Lung (tissue), 12 donors: ENCODE results near the gene ITGA1. TPM values are rescaled to one million over a fixed set of nuclear protein-coding genes. Genes with fewer than 3 reads are reported as not detected.

Source experiments
- ATAC-seq: fragments of 200-7000 bp; cut with Tn5 transposase; one replicate; pipeline ENCODE4 v1.9.1; 2020; ENCODE audit warnings: moderate number of reproducible peaks; ENCODE audit not compliant: insufficient read depth, low FRiP score
- DNase-seq, 3 donors: peaks; one replicate each; pipeline ENCODE4 v3.0.0-alpha.2; 2013 to 2017
- H3K27ac ChIP-seq, 2 donors: one replicate each; pipeline ENCODE4 v1.5.1; 2013; ENCODE audit warnings: mild to moderate bottlenecking in 2 of 2, moderate library complexity in 2 of 2, control low read depth in 1 of 2, inconsistent platforms in 1 of 2, low read depth in 1 of 2, low read length in 1 of 2
- H3K27me3 ChIP-seq, 3 donors: one replicate each; pipeline ENCODE4 v1.5.1; 2013; ENCODE audit warnings: low read length in 2 of 3; ENCODE audit not compliant: control insufficient read depth in 3 of 3, insufficient read depth in 3 of 3
- H3K36me3 ChIP-seq, 4 donors: one replicate each; pipeline ENCODE4 v1.5.1; 2013; ENCODE audit warnings: low read length in 4 of 4, mild to moderate bottlenecking in 1 of 4, moderate library complexity in 1 of 4; ENCODE audit not compliant: control insufficient read depth in 4 of 4, insufficient read depth in 4 of 4
- H3K4me1 ChIP-seq, 5 donors: one replicate each; pipeline ENCODE4 v1.5.1; 2013; ENCODE audit warnings: low read length in 5 of 5, mild to moderate bottlenecking in 2 of 5, moderate library complexity in 1 of 5; ENCODE audit not compliant: control insufficient read depth in 5 of 5, insufficient read depth in 5 of 5
- H3K4me3 ChIP-seq: one replicate; pipeline ENCODE4 v1.5.1; 2013; ENCODE audit warnings: mild to moderate bottlenecking, control low read depth, moderate library complexity
- H3K9ac ChIP-seq, 2 donors: one replicate each; pipeline ENCODE4 v1.5.1; 2013; ENCODE audit warnings: low read length in 2 of 2, control low read depth in 1 of 2; ENCODE audit not compliant: insufficient read depth in 1 of 2
- H3K9me3 ChIP-seq, 4 donors: one replicate each; pipeline ENCODE4 v1.5.1; 2013; ENCODE audit warnings: low read length in 3 of 4, mild to moderate bottlenecking in 1 of 4, moderate library complexity in 1 of 4; ENCODE audit not compliant: control insufficient read depth in 4 of 4, insufficient read depth in 3 of 4
- WGBS, 2 donors: extraction: QIAGEN DNeasy Blood & Tissue Kit; methylation state at CpG; one replicate each; pipeline ENCODE4 v1.1.7; 2013; 5-methylcytosine and 5-hydroxymethylcytosine counted together
- polyA plus RNA-seq, 2 donors: library from polyadenylated mRNA; stranded (reverse); fragments of 200-250 nt; gene quantifications; one replicate each; pipeline ENCODE4 v1.2.1, GENCODE V29; 2013
- total RNA-seq, 2 donors: library from RNA; depleted of rRNA in 1 of 2; stranded (reverse); fragments of >200 nt in 1 of 2; gene quantifications; one replicate each; pipeline ENCODE4 v1.2.1, GENCODE V29; 2014 to 2021
- TF ChIP-seq, protein P1 (sequence below): IDR thresholded peaks from 2 replicates; pipeline ENCODE4 v1.5.1; 2012; ENCODE audit warnings: mild to moderate bottlenecking; ENCODE audit errors: control extremely low read depth, extremely low read depth
- donor health status: control.
- donor health status: control.
- donor health status: Bipolar disorder and iron deficiency.
- donor health status: healthy.
- donor health status: DM: yes; HTN: yes; CAD: no.

ITGA1 gene
- total and polyA plus RNA-seq, 4 donors = 8.8 to 119 (median 47.6) TPM

DNA sequence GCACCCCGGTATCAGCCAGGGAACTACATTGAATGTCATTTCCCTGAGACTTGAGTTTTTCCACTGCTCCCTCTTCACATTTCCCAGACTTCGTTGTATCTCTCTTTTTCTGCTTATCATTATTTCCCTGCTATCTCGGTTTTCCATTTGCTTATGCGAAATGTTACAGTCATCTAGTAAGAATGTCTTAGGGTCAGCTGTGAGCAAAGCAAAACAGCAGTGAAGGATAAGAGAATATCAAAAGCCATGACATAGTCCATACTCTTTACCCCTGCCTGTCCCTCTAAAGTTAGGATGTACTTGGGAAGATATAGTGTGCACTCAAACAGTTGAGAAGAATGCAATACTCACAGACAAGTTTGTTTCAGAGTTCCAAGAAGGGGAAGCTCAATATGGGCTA lies 88.7 kb downstream of the ITGA1 start:
- Histone ChIP-seq H3K27me3 (no peaks in the 10 kb centered on the region), H3K36me3 (peaks cover 0 to 5% (median 3%) of the 10 kb centered on the region in 4 donors), H3K9ac (no peak overlapping the region), H3K27ac (peak overlapping the region in 1 of 2 donors; percentile 9), H3K4me3 (no peak overlapping the region), H3K9me3 (no peaks in the 10 kb centered on the region), H3K4me1 (peaks cover 0 to 5% (median 1%) of the 10 kb centered on the region in 5 donors)
- 84 to 94% methylated on average over 4 of the region's 4 CpGs for WGBS, 2 donors
- DNase-seq = no peak
- no peak for ATAC-seq
- TF ChIP-seq, protein P1, sequence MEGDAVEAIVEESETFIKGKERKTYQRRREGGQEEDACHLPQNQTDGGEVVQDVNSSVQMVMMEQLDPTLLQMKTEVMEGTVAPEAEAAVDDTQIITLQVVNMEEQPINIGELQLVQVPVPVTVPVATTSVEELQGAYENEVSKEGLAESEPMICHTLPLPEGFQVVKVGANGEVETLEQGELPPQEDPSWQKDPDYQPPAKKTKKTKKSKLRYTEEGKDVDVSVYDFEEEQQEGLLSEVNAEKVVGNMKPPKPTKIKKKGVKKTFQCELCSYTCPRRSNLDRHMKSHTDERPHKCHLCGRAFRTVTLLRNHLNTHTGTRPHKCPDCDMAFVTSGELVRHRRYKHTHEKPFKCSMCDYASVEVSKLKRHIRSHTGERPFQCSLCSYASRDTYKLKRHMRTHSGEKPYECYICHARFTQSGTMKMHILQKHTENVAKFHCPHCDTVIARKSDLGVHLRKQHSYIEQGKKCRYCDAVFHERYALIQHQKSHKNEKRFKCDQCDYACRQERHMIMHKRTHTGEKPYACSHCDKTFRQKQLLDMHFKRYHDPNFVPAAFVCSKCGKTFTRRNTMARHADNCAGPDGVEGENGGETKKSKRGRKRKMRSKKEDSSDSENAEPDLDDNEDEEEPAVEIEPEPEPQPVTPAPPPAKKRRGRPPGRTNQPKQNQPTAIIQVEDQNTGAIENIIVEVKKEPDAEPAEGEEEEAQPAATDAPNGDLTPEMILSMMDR = no peak

DNA sequence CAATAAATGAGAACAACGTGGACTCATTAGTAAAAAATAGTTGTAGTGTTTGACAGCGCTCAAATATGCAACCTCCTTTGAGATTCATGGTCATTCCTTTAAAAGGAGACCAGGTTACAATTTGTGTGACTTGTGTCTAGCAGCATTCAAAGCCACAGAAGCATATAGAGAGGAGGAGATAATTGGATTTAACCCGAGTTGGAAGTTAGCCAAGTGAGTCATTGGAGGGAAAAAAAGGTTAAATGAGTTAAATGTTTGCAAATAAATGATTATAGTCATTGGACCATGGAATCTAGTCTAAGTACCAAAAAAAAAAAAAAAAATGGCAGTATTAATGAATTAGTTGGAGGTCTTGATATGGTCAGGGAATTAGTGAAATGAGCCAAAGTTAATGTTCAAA lies 90.9 kb downstream of the ITGA1 start:
- no peaks in the 10 kb centered on the region for H3K9me3 ChIP-seq

DNA sequence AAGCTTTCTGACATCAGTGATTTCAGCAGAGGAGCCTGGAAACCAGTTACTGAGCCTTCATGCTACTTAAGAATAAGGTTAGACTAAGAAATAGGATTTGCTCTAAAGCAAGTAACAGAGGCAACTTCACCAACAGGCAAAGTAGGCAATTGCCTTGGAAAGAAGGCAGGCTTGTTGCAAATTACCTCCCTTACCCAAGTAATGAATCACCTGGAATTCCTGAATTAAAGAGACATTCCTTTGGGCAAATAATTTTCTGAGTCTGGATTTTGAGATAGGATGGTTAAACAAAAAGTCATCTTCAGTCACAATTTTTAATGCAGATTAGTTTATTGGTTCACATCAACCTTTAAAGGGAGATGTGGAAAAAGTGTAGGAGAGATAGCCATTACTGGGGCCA lies 92.8 kb downstream of the ITGA1 start:
- peaks cover 0 to 3% (median 3%) of the 10 kb centered on the region in 4 donors for H3K36me3 ChIP-seq
- H3K27me3 ChIP-seq = no peaks in the 10 kb centered on the region
- TF ChIP-seq, protein P1 = no peak
- DNase-seq (no peak), ATAC-seq (no peak)
- H3K4me1 ChIP-seq = peaks cover 0 to 4% (median 0%) of the 10 kb centered on the region in 5 donors
- no peaks in the 10 kb centered on the region for H3K9me3 ChIP-seq
- no peak overlapping the region for H3K27ac ChIP-seq
- no peak overlapping the region for H3K4me3 ChIP-seq
- no peak overlapping the region for H3K9ac ChIP-seq

More for the DNA sequence above, 90.9 kb downstream of the ITGA1 start:
- peaks cover 0 to 5% (median 0%) of the 10 kb centered on the region in 5 donors for H3K4me1 ChIP-seq
- DNase-seq (no peak), ATAC-seq (no peak)
- TF ChIP-seq, protein P1 = no peak
- no peak overlapping the region for H3K27ac ChIP-seq
- peaks cover 0 to 3% (median 3%) of the 10 kb centered on the region in 4 donors for H3K36me3 ChIP-seq
- 87 to 88% methylated on average over 3 of the region's 3 CpGs for WGBS, 2 donors
- no peak overlapping the region for H3K4me3 ChIP-seq
- H3K9ac ChIP-seq = no peak overlapping the region
- H3K27me3 ChIP-seq = no peaks in the 10 kb centered on the region

DNA sequence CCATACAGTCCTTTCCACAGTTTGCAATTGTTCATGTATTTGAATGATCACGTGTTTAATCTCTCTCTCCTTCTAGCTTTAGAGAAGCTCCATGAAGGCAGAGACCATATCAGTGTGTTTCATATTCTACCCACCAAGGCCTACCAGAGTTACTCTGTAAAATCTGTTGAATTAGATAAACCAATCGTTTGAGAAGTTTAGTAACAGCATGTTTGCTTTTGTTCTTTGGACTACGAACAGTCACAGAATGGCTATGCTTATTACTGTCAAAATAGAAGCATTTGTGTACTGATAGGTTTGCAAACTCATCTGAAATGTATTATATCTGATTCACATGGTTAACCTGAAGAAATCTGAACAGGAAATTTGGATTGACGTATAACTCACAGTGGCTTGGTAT lies 93.8 kb downstream of the ITGA1 start:
- TF ChIP-seq, protein P1 = no peak
- no peaks in the 10 kb centered on the region for H3K9me3 ChIP-seq
- no peak overlapping the region for H3K27ac ChIP-seq
- DNase-seq (no peak), ATAC-seq (no peak)
- H3K36me3 ChIP-seq = peaks cover 0 to 3% (median 2%) of the 10 kb centered on the region in 4 donors
- H3K9ac ChIP-seq = no peak overlapping the region
- no peak overlapping the region for H3K4me3 ChIP-seq
- 94 to 95% methylated on average over 4 of the region's 4 CpGs for WGBS, 2 donors
- peaks cover 0 to 3% (median under 1%) of the 10 kb centered on the region in 5 donors for H3K4me1 ChIP-seq
- no peaks in the 10 kb centered on the region for H3K27me3 ChIP-seq
